Mucosa of descending colon (tissue), 3 donors: ENCODE measurements around the gene MAPK11. TPM values are rescaled to one million over a fixed set of nuclear protein-coding genes. Genes with fewer than 3 reads are reported as not detected.
A peak's percentile ranks its signal among the peaks of the same experiment; 100 is the strongest.

ENCODE experiments used
- ATAC-seq: fragments of 200-7000 bp; cut with Tn5 transposase; one replicate; pipeline ENCODE4 v1.9.1; 2020; ENCODE audit warnings: mild to moderate bottlenecking, moderate library complexity
- DNase-seq, 3 donors: peaks; one replicate each; pipeline ENCODE4 v3.0.0-alpha.2; 2020
- H3K36me3 ChIP-seq: fragments of 200-600 bp; one replicate; pipeline ENCODE4 v1.8.0; 2021; ENCODE audit warnings: low read depth, mild to moderate bottlenecking
- H3K4me1 ChIP-seq: fragments of 200-600 bp; one replicate; pipeline ENCODE4 v1.8.0; 2021; ENCODE audit warnings: low read depth, mild to moderate bottlenecking
- H3K4me3 ChIP-seq: fragments of 200-600 bp; one replicate; pipeline ENCODE4 v1.8.0; 2021; ENCODE audit warnings: mild to moderate bottlenecking
- H3K9me3 ChIP-seq: fragments of 200-600 bp; one replicate; pipeline ENCODE4 v1.8.0; 2021; ENCODE audit warnings: mild to moderate bottlenecking
- CTCF ChIP-seq: fragments of 200-600 bp; IDR thresholded peaks from one replicate; pipeline ENCODE4 v1.8.0; 2022; ENCODE audit warnings: antibody characterized with exemption, mild to moderate bottlenecking
- intact Hi-C, 2 donors: fragments of 100-400 bp; cut with DNase I in 1 of 2; cut with micrococcal nuclease in 1 of 2; formaldehyde crosslinking; loops; one replicate each; pipeline versions ENCODE4 v1.11.0 to v1.11.1; 2022; cut with DNase I, micrococcal nuclease
- total RNA-seq, 3 donors: library from RNA; stranded (reverse); fragmentation: NEBNext Ultra II Directional in 2 of 3; extraction: Animal tissue kit (Norgen Biotek cat#: 25700) in 2 of 3; gene quantifications; one replicate each; pipeline versions ENCODE4 v1.2.1 to v1.2.4, GENCODE V29; 2021 to 2023
- donor health status: DM: no; HTN: no; CAD: no; lungs with moderate emphysema.
- donor health status: DM: no; HTN: no; CAD: no.
- donor health status: DM: no; HTN: yes; CAD: no.

Gene MAPK11
- total RNA-seq, 3 donors from 2014 or later = 1.8 to 4.3 (median 3.2) TPM

- intact Hi-C loops = no loop called here
- Histone ChIP-seq H3K4me3 (no peak overlapping the region), H3K4me1 (peaks cover 14% of the 10 kb centered on the region), H3K9me3 (no peaks in the 10 kb centered on the region), H3K36me3 (no peaks in the 10 kb centered on the region)
- no peak for ATAC-seq
- no peak for DNase-seq
- TF ChIP-seq CTCF = no peak
Observed at GRCh38 chr22:50260434-50260800, 9.8 kb downstream of the MAPK11 start.

- Histone ChIP-seq H3K4me3 (no peak overlapping the region), H3K36me3 (no peaks in the 10 kb centered on the region), H3K4me1 (peaks cover 14% of the 10 kb centered on the region), H3K9me3 (no peaks in the 10 kb centered on the region)
- no peak for DNase-seq
- intact Hi-C loops = no loop called here
- ATAC-seq = no peak
- no peak for TF ChIP-seq CTCF
Observed at GRCh38 chr22:50259302-50259701, 10.9 kb downstream of the MAPK11 start.

- ATAC-seq (no peak), DNase-seq (no peak)
- no peaks in the 10 kb centered on the region for H3K9me3 ChIP-seq
- H3K4me1 ChIP-seq = peaks cover 14% of the 10 kb centered on the region
- H3K36me3 ChIP-seq = no peaks in the 10 kb centered on the region
- intact Hi-C loops = no loop called here
- H3K4me3 ChIP-seq = no peak overlapping the region
- TF ChIP-seq CTCF = no peak
Observed at GRCh38 chr22:50258361-50259292, 11.6 kb downstream of the MAPK11 start.

GRCh38 chr22:50257451-50258360 is 12.5 kb downstream of the MAPK11 start:
- no peak for DNase-seq
- TF ChIP-seq CTCF = no peak
- no peaks in the 10 kb centered on the region for H3K36me3 ChIP-seq
- peaks cover 14% of the 10 kb centered on the region for H3K4me1 ChIP-seq
- intact Hi-C loops = no loop called here
- peak; percentile 6 for ATAC-seq
- H3K4me3 ChIP-seq = no peak overlapping the region
- no peaks in the 10 kb centered on the region for H3K9me3 ChIP-seq

- no peak overlapping the region for H3K4me3 ChIP-seq
- ATAC-seq = no peak
- no peaks in the 10 kb centered on the region for H3K9me3 ChIP-seq
- no peaks in the 10 kb centered on the region for H3K36me3 ChIP-seq
- no peak for TF ChIP-seq CTCF
- intact Hi-C loops = no loop called here
- peaks cover 13% of the 10 kb centered on the region for H3K4me1 ChIP-seq
- no peak for DNase-seq
Observed at GRCh38 chr22:50257041-50257440, 13.1 kb downstream of the MAPK11 start.
